OCI-LY7 (cell line): ENCODE measurements around the gene RNF217.

Experiments used
- CTCF ChIP-seq: fragments of 200-600 bp; sonication (generic); conservative IDR thresholded peaks from 2 replicates; pipeline ENCODE4 v1.5.1; 2014; ENCODE audit warnings: mild to moderate bottlenecking, antibody characterized with exemption, low read length, moderate library complexity, mixed read lengths
- EZH2phosphoT487 ChIP-seq: fragments of 200-600 bp; sonication (generic); IDR thresholded peaks from 2 replicates; pipeline ENCODE4 v1.6.1; 2018; ENCODE audit warnings: low read depth, borderline replicate concordance, mild to moderate bottlenecking, mixed run types, antibody characterized with exemption, low read length, moderate library complexity, mixed read lengths

GRCh38 chr6:124947971-124948451, 14.2 kb upstream of the RNF217 start:
- TF ChIP-seq CTCF (no peak), EZH2phosphoT487 (no peak)
